ENCODE results near the gene FMN2.
"Not testable (repeated sequence)": the region's sequence is repeated elsewhere in the genome, so short reads cannot be mapped to it uniquely, and the experiment has no call there.

DNA sequence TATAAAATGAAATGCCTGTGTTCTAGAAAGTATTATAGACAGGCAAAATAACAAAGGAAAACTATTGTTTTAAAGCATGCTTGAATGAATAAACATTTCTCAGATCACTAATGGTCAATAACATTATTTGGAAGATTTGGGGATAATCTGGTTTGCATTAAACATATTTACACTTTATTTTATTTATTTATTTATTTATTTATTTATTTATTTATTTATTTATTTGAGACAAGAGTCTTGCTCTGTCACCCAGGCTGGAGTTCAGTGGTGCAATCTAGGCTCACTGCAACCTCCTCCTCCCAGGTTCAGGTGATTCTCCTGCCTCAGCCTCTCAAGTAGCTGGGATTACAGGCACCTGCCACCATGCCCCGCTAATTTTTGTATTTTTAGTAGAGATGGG lies 236.7 kb downstream of the FMN2 start:
- not testable (repeated sequence) for TF ChIP-seq CTCF (conservative IDR thresholded peaks at IDR 0.05 in 1 of 2, IDR thresholded peaks at IDR 0.05 in 1 of 2; ENCODE audit: low read depth in 1 of 2, low read length in 2 of 2); EZH2 (IDR thresholded peaks at IDR 0.05; ENCODE audit: low read length, missing control alignments)
